HEK293 (cell line): ENCODE results near the gene ARSB.

Experiments used
- CTCF ChIP-seq: fragments of 450-650 bp; formaldehyde crosslinking; IDR thresholded peaks from 2 replicates; pipeline ENCODE4 v1.5.1; 2016; ENCODE audit warnings: missing biosample characterization, missing genetic modification characterization
- KLF16 ChIP-seq: fragments of 450-650 bp; formaldehyde crosslinking; IDR thresholded peaks from 2 replicates; pipeline ENCODE4 v1.5.1; 2017; ENCODE audit warnings: missing biosample characterization, missing genetic modification characterization
- PRDM4 ChIP-seq: fragments of 450-650 bp; formaldehyde crosslinking; IDR thresholded peaks from 2 replicates; pipeline ENCODE4 v1.5.1; 2017; ENCODE audit warnings: missing biosample characterization, missing genetic modification characterization
- ZFP37 ChIP-seq: fragments of 450-650 bp; formaldehyde crosslinking; IDR thresholded peaks from 2 replicates; pipeline ENCODE4 v1.5.1; 2016; ENCODE audit warnings: missing biosample characterization, missing genetic modification characterization
- ZFP69B ChIP-seq: fragments of 450-650 bp; formaldehyde crosslinking; IDR thresholded peaks from 2 replicates; pipeline ENCODE4 v1.5.1; 2016; ENCODE audit warnings: missing biosample characterization, missing genetic modification characterization
- ZNF140 ChIP-seq: fragments of 450-650 bp; formaldehyde crosslinking; IDR thresholded peaks from 2 replicates; pipeline ENCODE4 v1.5.1; 2016; ENCODE audit warnings: missing biosample characterization, missing genetic modification characterization
- ZNF211 ChIP-seq: fragments of 450-650 bp; formaldehyde crosslinking; IDR thresholded peaks from 2 replicates; pipeline ENCODE4 v1.5.1; 2016; ENCODE audit warnings: low read depth, missing biosample characterization, missing genetic modification characterization
- ZNF776 ChIP-seq: fragments of 450-650 bp; formaldehyde crosslinking; IDR thresholded peaks from 2 replicates; pipeline ENCODE4 v1.5.0; 2017; ENCODE audit warnings: missing biosample characterization, missing genetic modification characterization, borderline replicate concordance
- ZNF785 ChIP-seq: fragments of 450-650 bp; formaldehyde crosslinking; IDR thresholded peaks from 2 replicates; pipeline ENCODE4 v1.5.1; 2016; ENCODE audit warnings: missing biosample characterization, missing genetic modification characterization
- TF ChIP-seq, protein P1 (sequence below): fragments of 450-650 bp; formaldehyde crosslinking; IDR thresholded peaks from 2 replicates; pipeline ENCODE4 v1.5.1; 2016; ENCODE audit warnings: missing biosample characterization, missing genetic modification characterization

GRCh38 chr5:78804995-78805394, 180.1 kb downstream of the ARSB start:
- no peak for TF ChIP-seq ZNF776 (tag by site-specific recombination)
- TF ChIP-seq, protein P1, sequence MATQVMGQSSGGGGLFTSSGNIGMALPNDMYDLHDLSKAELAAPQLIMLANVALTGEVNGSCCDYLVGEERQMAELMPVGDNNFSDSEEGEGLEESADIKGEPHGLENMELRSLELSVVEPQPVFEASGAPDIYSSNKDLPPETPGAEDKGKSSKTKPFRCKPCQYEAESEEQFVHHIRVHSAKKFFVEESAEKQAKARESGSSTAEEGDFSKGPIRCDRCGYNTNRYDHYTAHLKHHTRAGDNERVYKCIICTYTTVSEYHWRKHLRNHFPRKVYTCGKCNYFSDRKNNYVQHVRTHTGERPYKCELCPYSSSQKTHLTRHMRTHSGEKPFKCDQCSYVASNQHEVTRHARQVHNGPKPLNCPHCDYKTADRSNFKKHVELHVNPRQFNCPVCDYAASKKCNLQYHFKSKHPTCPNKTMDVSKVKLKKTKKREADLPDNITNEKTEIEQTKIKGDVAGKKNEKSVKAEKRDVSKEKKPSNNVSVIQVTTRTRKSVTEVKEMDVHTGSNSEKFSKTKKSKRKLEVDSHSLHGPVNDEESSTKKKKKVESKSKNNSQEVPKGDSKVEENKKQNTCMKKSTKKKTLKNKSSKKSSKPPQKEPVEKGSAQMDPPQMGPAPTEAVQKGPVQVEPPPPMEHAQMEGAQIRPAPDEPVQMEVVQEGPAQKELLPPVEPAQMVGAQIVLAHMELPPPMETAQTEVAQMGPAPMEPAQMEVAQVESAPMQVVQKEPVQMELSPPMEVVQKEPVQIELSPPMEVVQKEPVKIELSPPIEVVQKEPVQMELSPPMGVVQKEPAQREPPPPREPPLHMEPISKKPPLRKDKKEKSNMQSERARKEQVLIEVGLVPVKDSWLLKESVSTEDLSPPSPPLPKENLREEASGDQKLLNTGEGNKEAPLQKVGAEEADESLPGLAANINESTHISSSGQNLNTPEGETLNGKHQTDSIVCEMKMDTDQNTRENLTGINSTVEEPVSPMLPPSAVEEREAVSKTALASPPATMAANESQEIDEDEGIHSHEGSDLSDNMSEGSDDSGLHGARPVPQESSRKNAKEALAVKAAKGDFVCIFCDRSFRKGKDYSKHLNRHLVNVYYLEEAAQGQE (tag by site-specific recombination) = no peak
- no peak for TF ChIP-seq ZFP69B (tag by site-specific recombination)
- TF ChIP-seq CTCF = no peak
- TF ChIP-seq KLF16 = no peak
- no peak for TF ChIP-seq ZNF140 (tag by site-specific recombination)
- TF ChIP-seq ZNF211 (tag by site-specific recombination) = no peak
- TF ChIP-seq ZNF785 = no peak
- TF ChIP-seq PRDM4 (tag by site-specific recombination) = no peak
- TF ChIP-seq ZFP37 = no peak
